ENCODE data around the gene SAFB2.
"Not testable (repeated sequence)": the region's sequence is repeated elsewhere in the genome, so short reads cannot be mapped to it uniquely, and the experiment has no call there.

SAFB2 gene

DNA sequence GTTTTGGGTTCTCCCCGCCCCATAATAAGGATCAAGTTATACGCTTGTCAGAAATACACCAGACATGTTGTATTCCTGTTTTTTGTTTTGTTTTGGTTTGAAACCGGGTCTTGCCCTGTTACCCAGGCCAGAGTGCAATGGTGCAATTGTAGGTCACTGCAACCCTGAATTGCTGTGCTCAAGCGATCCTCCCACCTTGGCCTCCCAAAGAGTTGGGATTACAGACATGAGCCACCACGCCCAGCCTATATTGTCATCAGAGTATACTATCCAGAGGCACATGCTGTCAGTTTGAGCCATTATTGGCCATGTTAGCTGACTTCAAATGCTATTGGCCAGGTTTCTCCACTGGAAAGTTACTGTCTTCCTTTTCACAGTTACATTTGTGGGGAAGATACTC is 10.1 kb upstream of the SAFB2 start:
- no peak for DNase-seq (ENCODE audit: low read depth in 3 of 3)

DNA sequence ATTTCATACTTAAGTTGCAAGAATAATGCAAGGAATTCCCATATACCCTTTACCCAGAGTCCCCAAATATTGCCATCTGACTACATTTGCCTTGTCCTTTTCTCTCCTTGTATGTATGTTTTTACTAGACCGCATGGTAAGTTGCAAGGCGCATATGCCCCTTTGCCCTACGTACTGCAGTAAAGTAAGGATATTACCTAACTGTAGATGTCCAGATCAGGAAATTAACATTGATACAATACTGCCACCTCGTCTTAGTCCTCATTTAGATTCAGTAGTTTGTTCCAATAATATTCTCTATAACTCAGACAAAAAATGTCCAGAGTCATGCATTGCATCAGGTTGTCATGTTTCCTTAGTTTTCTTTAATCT is 9.7 kb upstream of the SAFB2 start:
- DNase-seq (ENCODE audit: low read depth in 3 of 3): no peak

DNA sequence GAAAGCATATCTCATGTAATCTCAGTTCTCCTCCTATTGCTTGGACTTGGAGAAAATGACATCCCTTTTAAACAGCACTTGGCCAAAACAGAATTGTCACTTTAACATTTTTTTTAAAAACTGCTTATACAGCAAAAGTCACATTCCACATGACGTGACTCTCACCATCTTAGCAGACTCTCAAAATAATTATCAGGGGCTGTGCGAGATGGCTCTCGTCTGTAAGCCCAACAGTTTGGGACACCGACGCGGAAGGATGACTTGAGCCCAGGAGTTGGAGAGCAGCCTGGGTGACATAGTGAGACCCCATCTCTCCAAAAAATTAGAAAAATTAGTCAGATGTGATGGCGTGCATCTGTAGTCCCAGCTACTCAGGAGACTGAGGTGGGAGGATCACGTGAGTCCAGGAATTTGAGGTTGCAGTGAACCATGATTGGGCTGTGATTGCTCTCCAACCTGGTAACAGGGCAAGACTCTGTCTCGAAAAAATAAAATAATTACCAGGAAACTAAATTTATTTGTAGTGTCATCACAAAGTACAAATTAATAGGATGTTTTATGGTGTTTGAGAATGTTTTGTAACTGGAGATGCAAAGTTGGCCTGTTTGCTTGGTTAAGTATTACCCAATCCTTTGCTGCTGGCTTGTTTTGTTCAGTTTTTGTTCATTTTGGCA is 9.1 kb upstream of the SAFB2 start:
- no peak for DNase-seq (ENCODE audit: low read depth in 3 of 3)

DNA sequence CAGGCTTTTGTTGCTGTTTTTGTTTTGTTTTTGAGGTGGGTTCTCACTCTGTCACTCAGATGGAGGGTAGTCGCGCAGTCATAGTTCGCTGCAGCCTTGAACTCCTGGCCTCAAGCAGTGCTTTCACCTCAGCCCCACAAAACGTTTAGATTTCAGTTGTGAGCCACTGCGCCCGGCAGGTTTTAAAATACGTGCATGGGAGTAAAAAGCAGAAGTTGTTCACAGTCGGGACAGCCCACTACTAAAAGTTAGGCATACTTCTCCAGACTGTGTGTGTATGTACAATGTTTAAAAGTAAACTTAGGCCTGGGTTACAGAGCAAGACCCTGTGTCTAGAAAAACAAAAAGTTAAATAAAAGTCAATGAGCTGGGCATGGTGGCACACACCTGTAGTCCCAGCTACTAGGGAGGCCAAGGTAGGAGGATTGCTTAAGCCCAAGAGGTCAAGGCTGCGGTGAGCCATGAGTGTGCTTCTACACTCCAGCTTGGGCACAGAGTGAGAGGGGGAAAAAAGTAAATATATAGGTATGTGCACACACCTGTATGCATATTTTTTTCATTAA is 6.4 kb upstream of the SAFB2 start:
- no peak for DNase-seq (ENCODE audit: low read depth in 3 of 3)

DNA sequence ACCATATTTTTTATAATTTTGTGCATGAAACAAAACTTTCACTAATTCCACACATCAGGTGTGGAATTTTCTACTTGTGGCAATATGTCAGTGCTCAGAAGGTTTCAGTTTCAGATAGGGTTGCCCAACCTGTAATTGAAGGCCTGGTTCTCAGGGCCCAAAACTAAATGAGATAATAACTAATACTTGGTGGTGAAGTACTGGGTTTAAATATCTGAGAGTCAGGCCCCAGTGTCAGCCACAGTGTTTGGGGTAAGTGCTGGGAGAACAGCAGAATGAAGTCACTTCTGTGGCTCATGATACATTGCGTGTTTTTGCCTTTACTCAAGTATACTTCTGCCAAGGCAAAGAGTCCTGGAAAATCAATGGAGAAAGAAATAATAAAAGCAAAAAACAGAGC is 5.9 kb upstream of the SAFB2 start:
- no peak for DNase-seq (ENCODE audit: low read depth in 3 of 3)

DNA sequence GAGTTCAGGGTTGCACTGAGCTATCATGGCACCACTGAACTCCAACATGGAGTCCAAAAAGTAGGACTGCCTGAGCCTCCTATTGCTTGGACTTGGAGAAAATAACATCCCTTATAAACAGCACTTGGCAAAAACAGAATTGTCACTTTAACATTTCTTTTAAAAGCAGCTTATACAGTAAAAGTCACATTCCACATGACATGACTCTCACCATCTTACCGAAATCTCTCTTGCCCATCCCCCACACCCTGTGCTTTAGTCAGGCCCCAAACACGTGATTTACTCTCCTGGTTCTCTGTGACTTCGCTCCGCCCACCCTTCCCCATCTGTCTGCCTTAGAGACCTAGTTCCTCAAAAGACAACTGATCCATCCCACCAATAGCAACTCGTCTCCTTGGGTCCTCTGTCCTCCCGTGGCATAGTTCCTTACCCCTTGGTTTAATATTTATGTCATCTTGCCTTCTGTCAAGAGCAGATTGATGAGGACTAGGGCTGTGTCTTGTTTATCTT is 4.9 kb upstream of the SAFB2 start:
- DNase-seq (ENCODE audit: low read depth in 3 of 3): peak in 2 of 3 experiments; percentile 17 to 43

DNA sequence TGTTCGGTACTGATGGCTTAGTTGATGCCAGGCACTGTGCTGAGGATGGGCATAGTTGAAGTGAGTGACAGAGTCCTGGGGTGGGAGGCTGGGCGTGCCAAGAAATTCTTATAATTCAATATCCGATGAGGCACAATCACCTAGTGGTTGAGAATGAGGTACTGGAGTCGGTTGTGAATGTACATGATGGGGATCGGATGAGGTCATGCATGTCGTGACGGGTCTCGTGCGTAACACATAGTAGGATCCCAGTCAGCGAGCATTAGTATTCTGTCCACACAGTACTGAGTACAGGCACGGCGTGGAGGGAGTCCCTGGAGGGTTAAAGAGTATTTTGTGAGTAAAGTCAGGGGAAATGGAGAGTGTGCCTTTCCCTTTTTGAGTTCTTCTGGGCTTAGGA is 3.1 kb upstream of the SAFB2 start:
- DNase-seq (ENCODE audit: low read depth in 3 of 3): no peak

DNA sequence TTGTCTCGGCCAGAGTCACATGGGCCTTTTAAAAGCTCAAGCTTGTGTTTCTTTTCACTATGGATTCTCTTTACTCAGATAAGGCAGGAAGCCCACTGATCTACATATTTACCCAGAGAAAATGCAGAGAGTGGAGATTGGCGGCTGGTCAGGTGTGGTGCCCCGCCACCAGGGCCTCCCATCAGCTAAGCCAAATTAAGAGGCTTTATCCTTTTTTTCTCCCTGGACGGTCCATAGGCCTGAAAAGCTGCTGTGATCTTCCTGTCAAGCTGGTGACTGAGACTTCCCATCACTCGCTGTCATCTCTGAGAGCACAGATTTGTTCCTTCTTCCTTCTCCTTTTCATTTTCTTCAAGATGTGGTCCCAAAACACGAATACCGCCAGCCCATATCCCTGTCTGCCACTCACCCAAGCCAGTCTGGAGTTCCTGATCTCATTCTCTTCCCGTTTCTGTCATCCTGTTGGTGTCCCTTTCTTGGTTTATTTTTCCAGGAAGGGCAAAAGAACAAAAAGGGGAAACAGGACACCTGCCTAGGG is 2.2 kb upstream of the SAFB2 start:
- DNase-seq (ENCODE audit: low read depth in 3 of 3): no peak

DNA sequence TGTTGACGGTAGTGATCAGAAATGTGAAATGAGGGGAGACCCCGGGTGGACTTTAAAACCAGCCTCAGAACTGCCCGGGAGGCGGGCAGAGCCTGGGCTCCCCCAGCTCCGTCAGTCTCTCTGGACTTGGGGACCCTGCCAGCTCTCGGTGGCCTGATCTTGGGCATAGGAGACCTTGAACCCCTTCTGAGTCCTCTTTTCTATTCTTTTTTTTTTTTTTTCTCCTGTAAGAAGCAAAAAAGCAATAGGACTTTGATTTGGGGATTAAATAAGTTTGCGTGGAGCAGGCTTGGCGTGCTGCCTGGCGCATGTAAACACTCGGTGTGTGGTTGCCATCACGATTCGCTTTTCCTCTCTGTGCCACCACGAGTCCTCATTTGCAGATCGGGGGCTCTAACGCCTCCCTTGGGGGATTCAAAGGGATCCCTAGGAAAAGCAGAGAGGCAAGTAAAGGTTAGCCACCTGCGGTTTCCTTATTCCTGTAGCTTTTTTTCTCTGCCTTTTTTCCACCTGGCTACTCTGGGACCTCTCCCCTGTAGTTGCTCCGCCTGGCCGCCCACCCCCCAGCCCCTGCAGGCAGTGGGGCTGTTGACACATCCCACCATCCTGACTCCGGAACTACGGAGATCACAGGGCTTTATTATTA is 1.6 kb upstream of the SAFB2 start:
- peak in 1 of 3 experiments; percentile 8 for DNase-seq (ENCODE audit: low read depth in 3 of 3)

DNA sequence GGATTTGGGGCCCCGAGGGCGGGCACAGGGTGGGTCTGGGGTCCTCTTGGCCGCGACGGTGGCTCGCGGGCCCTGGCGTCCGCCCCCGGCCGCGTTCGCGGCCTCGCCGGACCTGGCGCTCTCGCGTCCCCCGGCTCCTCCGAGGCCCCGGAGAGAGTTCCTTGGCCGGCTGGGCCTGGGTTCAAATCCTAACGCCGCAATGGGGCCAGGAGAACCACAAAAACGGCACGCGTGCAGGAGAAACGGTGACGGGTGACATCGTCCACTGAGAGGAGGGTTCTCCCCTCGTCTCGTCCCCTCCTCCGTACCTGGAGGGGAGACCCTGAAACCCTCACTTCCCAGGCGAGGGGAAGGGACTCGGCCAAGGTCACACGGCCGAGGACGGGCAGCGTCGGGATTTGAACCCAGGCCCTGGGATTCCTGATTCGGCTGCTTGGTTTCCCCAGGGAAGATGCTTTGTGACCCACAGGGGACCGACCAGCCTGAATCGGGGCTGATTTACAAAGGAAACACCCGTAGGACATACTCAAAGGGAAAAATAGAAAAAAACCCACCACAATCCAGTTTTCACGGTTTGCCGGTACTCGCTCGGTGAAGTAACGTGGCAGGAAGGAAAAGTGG is 931 bp upstream of the SAFB2 start:
- peak in 1 of 3 experiments; percentile 13 for DNase-seq (ENCODE audit: low read depth in 3 of 3)

DNA sequence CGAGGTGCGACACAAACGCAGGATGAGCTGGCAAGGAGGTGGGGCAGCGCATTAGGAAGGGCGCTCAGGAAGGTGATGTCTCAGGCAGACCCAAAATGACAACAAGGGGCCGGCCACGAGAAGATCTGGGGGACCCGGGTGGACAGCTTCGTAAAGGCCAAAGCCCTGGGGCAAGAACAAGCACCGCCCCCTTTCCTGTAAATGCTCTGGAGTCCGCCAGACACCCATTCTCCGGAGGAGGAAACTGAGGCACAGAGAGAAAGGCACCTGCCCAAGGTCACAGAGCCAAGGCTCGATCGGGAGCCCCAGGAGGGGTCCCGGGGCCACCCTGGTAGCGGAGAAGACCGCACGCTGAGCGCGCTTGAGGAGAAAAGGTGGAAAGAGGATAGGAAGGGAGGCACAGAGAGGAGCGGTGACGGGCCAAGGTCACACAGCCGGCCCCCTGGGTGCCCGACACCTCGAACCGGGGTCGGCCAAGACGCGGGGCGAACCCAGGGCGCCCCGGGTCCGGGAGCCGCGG is 571 bp downstream of the SAFB2 start:
- DNase-seq (ENCODE audit: low read depth in 3 of 3): peak in 2 of 3 experiments; percentile 18 to 22

DNA sequence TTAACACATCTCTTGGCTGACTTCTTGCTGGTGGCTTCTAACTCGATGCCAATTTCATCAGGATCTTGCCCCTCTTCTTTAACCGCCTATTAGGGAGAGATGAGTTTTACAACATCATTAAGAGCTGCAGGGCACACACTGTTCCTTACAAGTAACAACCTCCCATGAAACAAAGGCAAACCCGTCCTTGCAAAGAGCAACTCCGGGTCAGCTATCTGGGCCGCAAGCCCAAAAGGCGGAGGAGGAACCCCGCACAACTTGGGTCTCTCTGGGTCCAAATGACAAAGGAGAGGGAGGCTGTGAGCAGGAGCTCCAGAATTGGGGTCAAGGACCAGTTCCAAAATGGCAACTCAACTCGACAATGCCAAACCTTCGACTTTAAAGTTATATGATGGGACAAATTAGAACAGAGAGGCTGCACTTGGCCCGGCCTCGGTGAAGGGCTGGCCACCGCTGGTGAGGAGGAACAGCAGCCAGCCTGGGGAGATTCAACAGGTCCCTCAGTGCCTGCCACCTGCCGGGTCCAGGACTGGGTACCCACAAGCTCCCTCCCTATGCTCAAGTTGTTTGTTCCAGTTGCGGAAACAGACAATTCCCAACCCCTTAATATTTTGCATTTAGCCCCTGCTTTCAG is 1.1 kb downstream of the SAFB2 start:
- no peak for DNase-seq (ENCODE audit: low read depth in 3 of 3)

DNA sequence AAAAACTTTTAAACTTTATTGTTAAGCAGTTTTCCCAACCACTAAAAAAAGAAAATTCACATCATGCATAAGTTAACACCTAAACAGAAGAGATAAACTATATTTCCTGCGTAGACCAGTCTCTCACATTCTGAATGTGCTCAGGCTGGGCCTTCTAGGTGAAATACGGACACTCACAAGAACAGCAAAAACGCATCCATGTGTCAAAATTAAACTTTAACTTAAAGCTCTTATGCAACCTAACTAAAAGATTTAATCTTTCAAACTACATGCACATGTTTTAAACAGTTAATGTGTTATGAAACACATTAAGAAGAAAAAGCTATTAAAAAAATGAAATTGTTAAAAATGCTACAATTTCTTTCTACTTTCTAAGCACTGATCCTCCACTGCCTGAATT is 2.6 kb downstream of the SAFB2 start:
- DNase-seq (ENCODE audit: low read depth in 3 of 3): no peak

DNA sequence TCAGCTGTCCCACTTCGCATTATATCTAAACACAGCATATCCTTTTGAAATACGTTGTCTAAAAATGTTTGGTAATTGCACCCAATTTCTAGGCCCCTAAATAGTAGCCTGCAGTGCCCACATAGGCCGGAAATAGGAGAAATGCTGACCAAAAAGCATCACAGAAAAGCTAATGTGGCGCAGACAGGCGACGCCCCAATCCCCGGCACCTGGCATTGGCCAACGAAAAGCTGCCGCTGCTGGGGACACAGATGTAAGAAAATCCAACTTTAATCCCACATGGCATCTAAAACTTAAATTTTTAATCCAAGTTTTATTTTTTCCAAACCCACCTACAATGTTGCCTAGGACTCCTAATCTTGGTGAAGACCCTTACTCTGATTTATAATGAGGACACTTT is 4.0 kb downstream of the SAFB2 start:
- no peak for DNase-seq (ENCODE audit: low read depth in 3 of 3)

DNA sequence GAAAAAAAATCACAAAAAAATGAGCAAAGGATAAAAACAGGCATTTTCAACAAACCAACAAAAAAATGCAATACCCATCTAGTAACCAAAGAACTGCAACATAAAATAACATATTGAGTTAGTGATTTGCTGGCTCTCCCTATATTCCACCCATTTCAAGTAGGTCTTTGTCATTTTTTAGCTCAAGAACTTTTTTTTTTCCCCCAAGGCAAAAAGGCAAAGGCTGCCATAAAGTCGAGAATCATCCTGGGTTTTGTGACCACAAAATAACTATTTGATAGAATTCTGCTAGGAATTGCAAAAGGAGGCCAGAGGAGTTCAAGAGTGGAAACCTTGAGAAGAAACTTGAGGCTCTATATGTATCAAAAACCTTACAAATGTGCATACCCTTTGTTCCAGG is 5.5 kb downstream of the SAFB2 start:
- DNase-seq (ENCODE audit: low read depth in 3 of 3): no peak

DNA sequence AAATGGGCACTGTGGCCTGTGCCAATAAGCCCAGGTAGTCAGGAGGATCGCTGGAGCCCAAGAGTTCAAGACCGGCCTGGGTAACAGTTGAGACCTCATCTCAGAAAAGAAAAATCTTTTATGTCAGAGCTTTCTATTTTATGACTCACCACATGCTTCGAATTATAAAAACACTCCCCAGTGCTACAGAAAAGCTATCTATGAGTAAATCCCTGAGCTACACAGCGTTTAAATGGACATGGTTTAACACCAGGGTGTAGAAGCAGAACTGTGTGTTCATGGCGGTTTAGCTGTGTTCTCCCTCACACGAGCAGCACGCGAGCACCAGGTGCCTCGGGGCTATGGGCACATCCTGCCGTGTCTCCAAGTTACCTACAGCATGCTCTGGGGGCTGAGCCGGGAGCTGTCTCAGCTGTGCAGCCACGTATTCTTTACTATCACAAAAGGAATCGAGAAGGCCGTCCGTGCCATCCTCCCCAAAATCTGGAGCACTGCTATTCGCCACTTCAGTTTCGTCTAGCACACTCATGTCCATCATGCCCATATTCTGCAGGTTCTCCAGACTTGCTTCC is 6.7 kb downstream of the SAFB2 start:
- no peak for DNase-seq (ENCODE audit: low read depth in 3 of 3)

DNA sequence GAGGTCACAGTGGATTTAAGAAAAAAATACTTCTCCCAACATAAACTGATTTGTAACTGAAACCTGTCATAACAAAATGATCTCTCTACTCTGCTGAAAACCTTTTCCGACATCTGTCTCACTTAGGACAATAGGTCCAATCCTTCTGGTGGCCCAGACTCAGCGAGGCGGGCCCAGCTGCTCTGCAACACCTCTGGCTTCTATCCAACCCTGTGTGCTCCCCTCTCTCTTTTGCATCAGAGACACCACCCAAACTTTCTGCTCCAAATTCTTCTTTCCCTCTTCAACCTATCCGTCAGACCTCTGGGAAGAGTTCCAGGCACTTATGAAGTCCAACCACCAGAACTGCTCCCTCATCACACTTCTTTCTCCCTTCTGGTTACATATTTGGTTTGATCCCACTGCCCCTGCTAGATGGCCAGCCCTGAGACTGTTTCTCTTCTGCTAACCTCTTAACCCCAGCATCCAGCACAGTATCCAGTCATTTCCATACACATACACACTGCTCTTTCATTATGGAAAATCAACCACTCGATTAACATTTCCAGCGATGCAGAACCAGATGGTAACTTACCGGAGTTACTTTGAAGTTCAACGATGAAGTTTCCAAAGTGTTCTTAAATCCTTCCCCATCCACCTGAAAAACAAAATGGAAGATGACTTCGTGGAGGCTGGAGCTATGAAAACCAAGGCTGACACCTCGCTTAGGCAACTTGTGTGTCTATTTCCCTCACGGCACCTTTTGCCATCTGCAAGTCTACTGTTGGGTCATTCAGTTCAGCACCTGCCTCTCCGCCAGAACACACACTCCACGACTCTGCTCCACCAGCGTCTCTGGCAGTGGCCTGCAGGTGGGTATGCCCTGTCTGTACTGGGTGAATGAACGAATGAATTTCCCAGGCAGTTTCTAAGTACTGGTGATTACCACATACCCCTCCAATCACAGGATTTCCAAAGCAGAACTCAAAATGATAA is 9.4 kb downstream of the SAFB2 start:
- no peak for DNase-seq (ENCODE audit: low read depth in 3 of 3)

DNA sequence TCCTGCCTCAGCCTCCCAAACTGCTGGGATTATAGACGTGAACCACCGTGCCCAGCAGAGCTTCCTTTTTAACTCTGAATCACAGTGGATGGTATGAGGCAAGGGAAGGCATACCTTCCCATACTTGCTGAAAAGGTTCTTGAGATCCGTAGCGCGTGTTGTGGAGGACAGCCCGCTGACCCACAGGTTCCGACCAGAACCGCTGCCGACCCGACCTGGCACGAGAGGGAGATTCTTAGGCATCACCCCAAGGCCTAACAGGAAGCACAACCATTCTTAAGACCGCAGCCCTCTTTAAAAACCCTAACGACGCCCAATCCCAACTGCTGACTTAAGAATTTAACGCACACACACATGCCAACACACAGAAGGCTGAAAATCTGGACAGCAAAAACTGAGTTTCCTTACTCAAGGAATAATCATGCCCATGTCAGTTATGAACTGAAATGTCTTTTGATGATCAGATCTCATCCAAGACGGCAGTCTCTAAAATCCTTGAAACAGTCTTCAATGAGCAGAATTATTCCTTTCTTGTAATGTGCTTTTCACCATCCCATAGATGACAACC is 12.6 kb downstream of the SAFB2 start:
- DNase-seq (ENCODE audit: low read depth in 3 of 3): no peak

DNA sequence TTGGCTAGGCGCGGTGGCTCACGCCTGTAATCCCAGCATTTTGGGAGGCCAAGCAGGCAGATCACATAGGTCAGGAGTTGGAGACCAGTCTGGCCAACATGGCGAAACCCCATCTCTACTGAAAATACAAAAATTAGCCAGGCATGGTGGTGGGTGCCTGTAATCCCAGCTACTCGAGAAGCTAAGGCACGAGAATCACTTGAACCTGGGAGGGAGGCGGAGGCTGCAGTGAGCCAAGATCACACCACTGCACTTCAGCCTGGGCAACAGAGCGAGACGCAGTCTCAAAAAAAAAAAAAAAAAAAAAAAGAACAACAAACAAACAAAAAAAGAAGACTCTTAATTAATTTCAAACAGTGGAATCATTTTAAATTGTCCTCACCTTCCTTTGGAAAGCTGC is 13.8 kb downstream of the SAFB2 start:
- not testable (repeated sequence) for DNase-seq (ENCODE audit: low read depth in 3 of 3)

DNA sequence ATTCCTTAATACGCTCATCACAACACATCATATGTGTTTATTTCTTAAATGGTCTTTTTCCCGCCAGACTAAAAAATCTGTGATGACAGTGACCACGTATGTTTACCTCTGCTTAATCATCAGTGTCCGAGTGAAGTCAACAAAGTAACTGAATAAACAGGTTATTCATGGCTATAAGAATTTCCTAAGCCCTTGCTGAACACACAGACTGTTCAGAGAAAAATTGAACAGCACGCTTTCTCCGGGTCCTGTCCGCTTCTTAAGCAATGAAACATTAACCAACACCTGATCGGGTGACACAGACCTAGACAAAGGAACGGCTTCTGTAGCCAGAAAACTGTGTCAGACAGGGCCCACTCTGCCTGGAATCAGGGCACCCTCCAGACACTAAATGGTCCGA is 14.3 kb downstream of the SAFB2 start:
- DNase-seq (ENCODE audit: low read depth in 3 of 3): no peak
